ENCODE results near the gene IGFBP2. TPM values are rescaled to one million over a fixed set of nuclear protein-coding genes. Genes with fewer than 3 reads are reported as not detected.

IGFBP2 gene
- total and polyA plus RNA-seq, 12 donors = 26.0 to 361 (median 109) TPM

DNA sequence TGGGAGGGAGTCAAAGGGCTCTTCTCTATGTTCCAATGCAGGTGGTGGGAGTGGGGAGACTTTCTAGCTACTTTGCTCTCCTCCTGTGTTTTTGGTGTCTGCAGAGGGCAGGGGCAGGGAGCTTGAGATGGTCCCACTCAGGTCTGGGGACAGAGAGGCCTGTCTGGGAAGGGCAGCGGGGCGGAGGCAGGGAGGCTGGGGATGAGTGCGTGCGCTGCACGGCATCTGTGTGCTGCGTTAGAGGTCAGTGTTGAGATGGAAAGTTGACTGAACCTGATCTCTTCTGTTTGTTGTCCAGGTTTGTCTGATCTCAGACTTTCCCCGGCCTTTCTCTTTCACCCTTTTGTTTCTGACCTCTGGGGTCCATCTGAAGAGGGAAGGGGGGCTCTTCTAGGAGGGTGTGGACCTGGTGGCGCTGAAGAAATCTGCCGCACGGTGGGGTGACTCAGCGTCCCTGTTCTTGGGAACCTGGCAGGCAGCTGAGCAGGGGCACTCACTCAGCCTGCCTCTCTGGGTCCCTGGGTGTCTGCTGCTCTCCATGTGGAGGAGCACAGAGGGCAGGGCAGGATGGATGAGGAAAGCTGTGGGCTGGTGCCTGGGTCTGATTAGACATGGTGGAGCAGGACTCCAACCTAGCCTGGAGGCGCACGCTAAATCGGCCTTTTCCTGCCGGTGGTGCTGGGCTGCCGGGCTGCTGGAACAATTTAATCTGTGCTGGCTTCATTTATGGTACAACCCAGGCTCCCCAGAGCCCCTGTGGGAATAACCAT lies 24.1 kb downstream of the IGFBP2 start:
- Histone ChIP-seq H3K4me1 (peaks cover 0 to 17% (median 3%) of the 10 kb centered on the region in 9 donors), H3K9me3 (no peaks in the 10 kb centered on the region), H3K4me3 (no peak overlapping the region), H3K27ac (no peak overlapping the region), H3K27me3 (no peaks in the 10 kb centered on the region), H3K36me3 (peaks cover 0 to 25% (median 0%) of the 10 kb centered on the region in 9 donors)
- no peak for ATAC-seq
- intact Hi-C loops (cut with DNase I) = no loop called here
- TF ChIP-seq, protein P1, sequence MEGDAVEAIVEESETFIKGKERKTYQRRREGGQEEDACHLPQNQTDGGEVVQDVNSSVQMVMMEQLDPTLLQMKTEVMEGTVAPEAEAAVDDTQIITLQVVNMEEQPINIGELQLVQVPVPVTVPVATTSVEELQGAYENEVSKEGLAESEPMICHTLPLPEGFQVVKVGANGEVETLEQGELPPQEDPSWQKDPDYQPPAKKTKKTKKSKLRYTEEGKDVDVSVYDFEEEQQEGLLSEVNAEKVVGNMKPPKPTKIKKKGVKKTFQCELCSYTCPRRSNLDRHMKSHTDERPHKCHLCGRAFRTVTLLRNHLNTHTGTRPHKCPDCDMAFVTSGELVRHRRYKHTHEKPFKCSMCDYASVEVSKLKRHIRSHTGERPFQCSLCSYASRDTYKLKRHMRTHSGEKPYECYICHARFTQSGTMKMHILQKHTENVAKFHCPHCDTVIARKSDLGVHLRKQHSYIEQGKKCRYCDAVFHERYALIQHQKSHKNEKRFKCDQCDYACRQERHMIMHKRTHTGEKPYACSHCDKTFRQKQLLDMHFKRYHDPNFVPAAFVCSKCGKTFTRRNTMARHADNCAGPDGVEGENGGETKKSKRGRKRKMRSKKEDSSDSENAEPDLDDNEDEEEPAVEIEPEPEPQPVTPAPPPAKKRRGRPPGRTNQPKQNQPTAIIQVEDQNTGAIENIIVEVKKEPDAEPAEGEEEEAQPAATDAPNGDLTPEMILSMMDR (IDR thresholded peaks at IDR 0.05) = no peak
- 88 to 89% methylated on average over 16 of the region's 16 CpGs for WGBS, 2 donors
- no peak for DNase-seq

DNA sequence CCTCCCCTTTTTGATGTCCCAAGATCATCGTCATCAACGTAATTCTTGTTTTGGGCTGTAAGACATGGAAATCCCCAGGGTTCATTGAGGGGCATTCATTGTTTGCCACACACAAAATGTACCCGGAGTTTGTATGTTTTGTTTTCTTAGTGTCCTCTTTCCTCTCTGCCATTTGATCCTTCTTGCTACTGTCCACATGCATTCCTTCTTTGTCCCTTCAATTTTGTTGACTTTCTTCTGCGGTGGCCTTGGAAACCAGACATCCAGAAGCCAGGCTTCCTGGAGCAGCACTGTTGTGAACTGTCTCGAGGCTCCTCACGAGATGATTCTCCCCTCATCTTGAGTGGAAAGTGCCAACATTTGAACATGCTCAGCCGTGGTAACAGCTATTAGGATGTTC lies 24.8 kb downstream of the IGFBP2 start:
- no peak overlapping the region for H3K27ac ChIP-seq
- intact Hi-C loops (cut with DNase I) = no loop called here
- ATAC-seq = no peak
- peaks cover 0 to 30% (median 0%) of the 10 kb centered on the region in 9 donors for H3K36me3 ChIP-seq
- peaks cover 0 to 17% (median 3%) of the 10 kb centered on the region in 9 donors for H3K4me1 ChIP-seq
- H3K4me3 ChIP-seq = no peak overlapping the region
- 86 to 87% methylated on average over 7 of the region's 7 CpGs for WGBS, 2 donors
- TF ChIP-seq, protein P1 (IDR thresholded peaks at IDR 0.05) = no peak
- H3K9me3 ChIP-seq = no peaks in the 10 kb centered on the region
- no peak for DNase-seq
- no peaks in the 10 kb centered on the region for H3K27me3 ChIP-seq

DNA sequence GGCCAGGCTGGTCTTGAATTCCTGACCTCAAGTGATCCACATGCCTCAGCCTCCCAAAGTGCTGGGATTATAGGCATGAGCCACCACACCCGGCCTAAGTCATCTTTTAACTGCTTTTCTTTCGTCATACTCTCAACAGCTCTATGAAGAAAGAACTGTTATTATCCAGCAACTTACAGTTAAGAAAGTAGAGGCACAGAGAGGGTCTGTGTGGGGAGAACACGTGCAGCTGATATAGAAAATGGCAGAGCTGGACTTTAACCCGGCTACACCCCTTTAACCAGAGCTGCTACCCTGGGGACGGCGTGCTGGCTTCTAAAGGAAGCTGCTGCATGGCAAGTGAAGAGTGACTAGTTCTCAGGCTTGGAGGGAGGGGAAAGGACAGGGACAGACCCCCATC lies 25.5 kb downstream of the IGFBP2 start:
- TF ChIP-seq, protein P1 (IDR thresholded peaks at IDR 0.05) = no peak
- 87 to 93% methylated on average over 6 of the region's 6 CpGs for WGBS, 2 donors
- ATAC-seq (no peak), DNase-seq (no peak)
- Histone ChIP-seq H3K4me3 (no peak overlapping the region), H3K27me3 (no peaks in the 10 kb centered on the region), H3K36me3 (peaks cover 0 to 38% (median 0%) of the 10 kb centered on the region in 9 donors), H3K9me3 (no peaks in the 10 kb centered on the region), H3K27ac (no peak overlapping the region), H3K4me1 (peaks cover 0 to 15% (median 3%) of the 10 kb centered on the region in 9 donors)
- intact Hi-C loops (cut with DNase I) = no loop called here

DNA sequence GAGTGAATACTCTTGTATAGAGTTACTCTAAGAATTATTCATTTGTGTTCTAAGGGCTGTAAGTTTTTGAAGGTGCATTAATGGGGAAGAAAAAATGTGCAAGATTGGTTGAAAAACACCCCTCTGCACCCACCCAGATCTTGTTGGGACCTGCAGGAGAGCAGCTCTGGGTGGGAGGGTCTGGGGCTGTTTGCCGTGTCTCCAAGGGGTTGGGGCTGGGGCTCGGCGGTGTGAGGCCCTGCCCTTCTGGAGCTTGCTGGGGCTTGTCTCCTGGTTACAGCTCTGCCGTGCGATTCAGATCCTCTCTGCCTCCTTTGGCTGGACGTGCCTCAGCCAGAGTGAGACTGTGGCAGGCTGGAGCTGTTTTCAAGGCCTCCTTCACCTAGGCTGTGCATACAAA lies 26.1 kb downstream of the IGFBP2 start:
- Histone ChIP-seq H3K4me3 (no peak overlapping the region), H3K9me3 (no peaks in the 10 kb centered on the region), H3K4me1 (peaks cover 0 to 10% (median 3%) of the 10 kb centered on the region in 9 donors), H3K27me3 (no peaks in the 10 kb centered on the region), H3K36me3 (peaks cover 0 to 40% (median 0%) of the 10 kb centered on the region in 9 donors), H3K27ac (no peak overlapping the region)
- TF ChIP-seq, protein P1 (IDR thresholded peaks at IDR 0.05) = no peak
- intact Hi-C loops (cut with DNase I) = no loop called here
- WGBS, 2 donors = 90 to 97% methylated on average over 6 of the region's 6 CpGs
- DNase-seq (no peak), ATAC-seq (no peak)
